Upper lobe of left lung (tissue), 6 donors: ENCODE results near the gene ZNF618. TPM values are rescaled to one million over a fixed set of nuclear protein-coding genes. Genes with fewer than 3 reads are reported as not detected.
A peak's percentile ranks its signal among the peaks of the same experiment; 100 is the strongest.

ENCODE experiments used
- ATAC-seq, 2 donors: fragments of 200-7000 bp; cut with Tn5 transposase; one replicate each; pipeline ENCODE4 v1.9.1; 2022; ENCODE audit warnings: mild to moderate bottlenecking in 2 of 2, moderate library complexity in 2 of 2; ENCODE audit not compliant: low FRiP score in 2 of 2
- DNase-seq, 2 donors: peaks; one replicate each; pipeline ENCODE4 v3.0.0-alpha.2; 2019 to 2020
- H3K27ac ChIP-seq, 4 donors: fragments of 200-600 bp; sonication (generic); one replicate each; pipeline ENCODE4 v1.5.1; 2016 to 2019
- H3K27me3 ChIP-seq, 4 donors: fragments of 200-600 bp; sonication (generic); one replicate each; pipeline ENCODE4 v1.5.1; 2017 to 2019
- H3K36me3 ChIP-seq, 4 donors: fragments of 200-600 bp; sonication (generic); one replicate each; pipeline ENCODE4 v1.5.1; 2016 to 2019
- H3K4me1 ChIP-seq, 4 donors: fragments of 200-600 bp; sonication (generic); one replicate each; pipeline ENCODE4 v1.5.1; 2018 to 2019
- H3K4me3 ChIP-seq, 4 donors: fragments of 200-600 bp; sonication (generic); one replicate each; pipeline ENCODE4 v1.5.1; 2017 to 2019; ENCODE audit warnings: mild to moderate bottlenecking in 2 of 4, moderate library complexity in 1 of 4
- H3K9me3 ChIP-seq, 4 donors: fragments of 200-600 bp; sonication (generic); one replicate each; pipeline ENCODE4 v1.5.1; 2018 to 2019
- EP300 ChIP-seq, 4 donors: sonication (generic); formaldehyde crosslinking; IDR thresholded peaks; one replicate each; pipeline ENCODE4 v1.5.1; 2017; ENCODE audit warnings: antibody characterized with exemption in 4 of 4, control low read depth in 2 of 4
- POLR2A ChIP-seq, 4 donors: fragments of 450-650 bp; IDR thresholded peaks; one replicate each; pipeline ENCODE4 v1.5.1; 2016 to 2017; ENCODE audit warnings: antibody characterized with exemption in 4 of 4, mild to moderate bottlenecking in 2 of 4
- POLR2AphosphoS5 ChIP-seq, 2 donors: sonication (generic); formaldehyde crosslinking; IDR thresholded peaks; one replicate each; pipeline ENCODE4 v1.5.1; 2017; ENCODE audit warnings: antibody characterized with exemption in 2 of 2
- WGBS, 2 donors: methylation state at CpG; one replicate each; pipeline ENCODE4 v1.1.5; 2017 to 2018; 5-methylcytosine and 5-hydroxymethylcytosine counted together
- total RNA-seq, 6 donors: library from RNA; depleted of rRNA in 4 of 6; stranded (reverse); fragments of >200 nt in 4 of 6; gene quantifications; one replicate each; pipeline versions ENCODE4 v1.1.0 to v1.2.1, GENCODE V29; 2016 to 2021
- TF ChIP-seq, protein P1 (sequence below), 6 experiments: fragments of 450-650 bp in 4 of 6; fragments of 200-600 bp in 2 of 6; sonication (generic) in 2 of 6; IDR thresholded peaks; one replicate each; pipeline ENCODE4 v1.5.1; 2016 to 2019; ENCODE audit warnings: antibody characterized with exemption in 6 of 6
- donor health status: DM: no; HTN: no; CAD: no; lungs with moderate emphysema.
- donor health status: DM: no; HTN: yes; CAD: no; lungs with severe emphysema.

The ZNF618 gene
- total RNA-seq, 6 donors from 2014 or later = 3.2 to 11.6 (median 9.1) TPM

DNA sequence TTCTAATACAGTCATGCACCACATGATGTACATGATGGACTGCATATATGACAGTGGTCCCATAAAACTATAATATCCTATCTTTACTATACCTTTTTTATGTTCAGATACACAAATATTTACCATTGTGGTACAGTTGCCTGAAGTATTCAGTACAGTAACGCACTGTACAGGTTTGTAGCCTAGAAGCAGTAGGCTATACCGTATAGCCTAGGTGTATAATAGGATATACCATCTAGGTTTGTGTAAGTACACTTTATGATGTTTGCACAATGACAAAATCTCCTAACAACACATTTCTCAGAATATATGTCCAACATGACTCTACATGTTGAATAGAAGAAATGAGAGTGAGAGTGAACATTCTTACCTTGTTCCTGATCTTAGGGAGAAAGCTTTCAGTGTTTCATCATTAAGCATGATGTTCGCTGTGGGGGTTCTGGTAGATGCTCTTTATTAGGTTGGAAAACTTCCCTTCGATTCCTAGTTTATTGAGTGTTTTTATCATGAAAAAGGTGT, 170.2 kb downstream of the ZNF618 start:
- no peak overlapping the region for H3K4me3 ChIP-seq
- no peaks in the 10 kb centered on the region for H3K4me1 ChIP-seq
- no peak overlapping the region for H3K27ac ChIP-seq
- no peaks in the 10 kb centered on the region for H3K27me3 ChIP-seq
- TF ChIP-seq, protein P1, sequence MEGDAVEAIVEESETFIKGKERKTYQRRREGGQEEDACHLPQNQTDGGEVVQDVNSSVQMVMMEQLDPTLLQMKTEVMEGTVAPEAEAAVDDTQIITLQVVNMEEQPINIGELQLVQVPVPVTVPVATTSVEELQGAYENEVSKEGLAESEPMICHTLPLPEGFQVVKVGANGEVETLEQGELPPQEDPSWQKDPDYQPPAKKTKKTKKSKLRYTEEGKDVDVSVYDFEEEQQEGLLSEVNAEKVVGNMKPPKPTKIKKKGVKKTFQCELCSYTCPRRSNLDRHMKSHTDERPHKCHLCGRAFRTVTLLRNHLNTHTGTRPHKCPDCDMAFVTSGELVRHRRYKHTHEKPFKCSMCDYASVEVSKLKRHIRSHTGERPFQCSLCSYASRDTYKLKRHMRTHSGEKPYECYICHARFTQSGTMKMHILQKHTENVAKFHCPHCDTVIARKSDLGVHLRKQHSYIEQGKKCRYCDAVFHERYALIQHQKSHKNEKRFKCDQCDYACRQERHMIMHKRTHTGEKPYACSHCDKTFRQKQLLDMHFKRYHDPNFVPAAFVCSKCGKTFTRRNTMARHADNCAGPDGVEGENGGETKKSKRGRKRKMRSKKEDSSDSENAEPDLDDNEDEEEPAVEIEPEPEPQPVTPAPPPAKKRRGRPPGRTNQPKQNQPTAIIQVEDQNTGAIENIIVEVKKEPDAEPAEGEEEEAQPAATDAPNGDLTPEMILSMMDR (IDR thresholded peaks at IDR 0.05) = no peak
- TF ChIP-seq EP300 (IDR thresholded peaks at IDR 0.05) (no peak), POLR2AphosphoS5 (IDR thresholded peaks at IDR 0.05) (no peak), POLR2A (IDR thresholded peaks at IDR 0.05) (no peak)
- WGBS, 2 donors = 93 to 97% methylated on average over 4 of the region's 4 CpGs
- DNase-seq = no peak
- no peak for ATAC-seq
- peaks cover 0 to 24% (median 19%) of the 10 kb centered on the region in 4 donors for H3K36me3 ChIP-seq
- no peaks in the 10 kb centered on the region for H3K9me3 ChIP-seq

DNA sequence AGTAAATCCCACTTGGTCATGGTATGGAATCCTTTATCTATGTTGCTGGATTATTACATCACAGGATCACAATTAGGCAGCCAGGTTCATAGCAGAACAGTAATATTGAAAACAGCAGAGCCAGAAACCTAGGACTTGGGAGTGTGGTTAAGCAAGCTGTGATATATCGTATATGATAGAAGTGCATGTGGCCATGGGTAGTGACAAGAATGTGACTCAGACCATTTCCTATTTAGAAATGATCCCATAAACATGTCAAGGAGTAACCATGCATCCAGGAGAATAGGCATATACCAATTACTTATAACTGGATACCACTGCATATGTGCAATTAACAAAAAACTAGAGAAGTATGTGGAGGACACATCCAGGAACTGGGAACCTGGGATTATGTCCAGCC, 170.8 kb downstream of the ZNF618 start:
- Histone ChIP-seq H3K4me3 (no peak overlapping the region), H3K4me1 (no peaks in the 10 kb centered on the region), H3K27ac (no peak overlapping the region), H3K27me3 (no peaks in the 10 kb centered on the region), H3K9me3 (no peaks in the 10 kb centered on the region), H3K36me3 (peaks cover 0 to 24% (median 19%) of the 10 kb centered on the region in 4 donors)
- no peak for DNase-seq
- TF ChIP-seq EP300 (IDR thresholded peaks at IDR 0.05) (no peak), POLR2A (IDR thresholded peaks at IDR 0.05) (no peak), POLR2AphosphoS5 (IDR thresholded peaks at IDR 0.05) (no peak)
- TF ChIP-seq, protein P1 (IDR thresholded peaks at IDR 0.05) = no peak
- 82 to 88% methylated on average over 1 of the region's 1 CpG for WGBS, 2 donors
- ATAC-seq = no peak

DNA sequence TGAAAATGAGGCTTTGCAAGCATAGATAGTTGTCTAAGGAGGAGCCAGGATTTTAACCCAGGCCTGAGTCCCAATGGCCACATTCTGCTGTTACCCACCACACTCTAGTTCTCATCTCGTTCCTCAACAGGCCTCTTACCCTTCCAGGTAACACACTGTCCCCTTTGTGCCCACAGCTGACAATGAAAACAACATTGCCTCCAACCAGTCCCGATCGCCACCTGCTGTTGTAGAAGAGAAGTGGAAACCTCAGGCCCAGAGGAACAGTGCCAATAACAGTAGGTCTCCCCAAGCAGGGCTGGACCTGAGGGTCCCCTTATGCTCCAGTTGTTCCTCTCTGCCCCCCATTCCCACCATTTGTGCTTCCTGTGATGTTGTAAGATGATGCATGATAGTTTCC, 171.6 kb downstream of the ZNF618 start:
- no peak for ATAC-seq
- peak in 1 of 2 donors; percentile 33 for DNase-seq
- H3K36me3 ChIP-seq = peaks cover 0 to 24% (median 19%) of the 10 kb centered on the region in 4 donors

DNA sequence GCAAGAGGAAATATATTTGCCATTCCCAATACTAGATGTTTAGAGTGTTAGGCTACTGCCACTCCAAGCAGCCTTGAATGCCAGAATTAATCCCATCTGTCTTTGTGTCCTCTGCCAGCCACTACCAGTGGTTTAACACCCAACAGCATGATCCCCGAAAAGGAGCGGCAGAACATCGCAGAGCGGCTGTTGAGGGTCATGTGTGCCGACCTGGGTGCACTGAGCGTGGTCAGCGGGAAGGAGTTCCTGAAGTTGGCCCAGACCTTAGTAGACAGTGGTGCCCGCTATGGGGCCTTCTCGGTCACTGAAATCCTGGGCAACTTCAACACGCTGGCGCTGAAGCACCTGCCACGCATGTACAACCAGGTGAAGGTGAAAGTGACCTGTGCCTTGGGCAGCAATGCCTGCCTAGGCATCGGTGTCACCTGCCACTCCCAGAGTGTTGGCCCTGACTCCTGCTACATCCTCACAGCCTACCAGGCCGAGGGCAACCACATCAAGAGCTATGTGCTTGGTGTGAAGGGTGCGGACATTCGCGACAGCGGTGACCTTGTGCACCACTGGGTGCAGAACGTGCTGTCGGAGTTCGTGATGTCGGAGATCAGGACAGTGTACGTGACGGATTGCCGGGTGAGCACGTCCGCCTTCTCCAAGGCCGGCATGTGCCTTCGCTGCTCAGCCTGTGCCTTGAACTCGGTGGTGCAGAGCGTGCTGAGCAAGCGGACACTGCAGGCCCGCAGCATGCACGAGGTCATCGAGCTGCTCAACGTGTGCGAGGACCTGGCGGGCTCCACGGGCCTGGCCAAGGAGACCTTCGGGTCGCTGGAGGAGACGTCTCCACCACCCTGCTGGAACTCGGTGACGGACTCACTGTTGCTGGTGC, 172.7 kb downstream of the ZNF618 start:
- DNase-seq (peak; percentile 10 to 36), ATAC-seq (peak in 1 of 2 donors; percentile 48)
- Histone ChIP-seq H3K9me3 (no peaks in the 10 kb centered on the region), H3K4me1 (no peaks in the 10 kb centered on the region), H3K27me3 (no peaks in the 10 kb centered on the region), H3K4me3 (no peak overlapping the region), H3K27ac (no peak overlapping the region), H3K36me3 (peaks cover 0 to 24% (median 19%) of the 10 kb centered on the region in 4 donors)
- WGBS, 2 donors = 93 to 96% methylated on average over 13 to 44 of the region's 44 CpGs
- no peak for TF ChIP-seq POLR2AphosphoS5 (IDR thresholded peaks at IDR 0.05)
- TF ChIP-seq, protein P1 (IDR thresholded peaks at IDR 0.05) = no peak
- no peak for TF ChIP-seq POLR2A (IDR thresholded peaks at IDR 0.05)
- TF ChIP-seq EP300 (IDR thresholded peaks at IDR 0.05) = no peak

More for the DNA sequence above, 171.6 kb downstream of the ZNF618 start:
- Histone ChIP-seq H3K9me3 (no peaks in the 10 kb centered on the region), H3K4me3 (no peak overlapping the region), H3K27me3 (no peaks in the 10 kb centered on the region), H3K4me1 (no peaks in the 10 kb centered on the region), H3K27ac (no peak overlapping the region)
- TF ChIP-seq POLR2A (IDR thresholded peaks at IDR 0.05) = no peak
- TF ChIP-seq, protein P1 (IDR thresholded peaks at IDR 0.05) = peak in 3 of 6 experiments; percentile 27 to 44 (median 39)
- 80 to 89% methylated on average over 3 of the region's 3 CpGs for WGBS, 2 donors
